Ovary (tissue), 3 donors: ENCODE measurements around the gene SOCS3.

Source experiments
- CTCF ChIP-seq, 3 donors: fragments of 450-650 bp in 2 of 3; fragments of 200-600 bp in 1 of 3; IDR thresholded peaks; one replicate each; pipeline versions ENCODE4 v1.5.1 to v1.8.0; 2016 to 2022; ENCODE audit warnings: antibody characterized with exemption in 3 of 3, mild to moderate bottlenecking in 1 of 3
- EP300 ChIP-seq: sonication (generic); formaldehyde crosslinking; IDR thresholded peaks from one replicate; pipeline ENCODE4 v1.6.1; 2017; ENCODE audit warnings: antibody characterized with exemption
- POLR2A ChIP-seq: fragments of 450-650 bp; IDR thresholded peaks from one replicate; pipeline ENCODE4 v1.6.1; 2017; ENCODE audit warnings: antibody characterized with exemption, mild to moderate bottlenecking, moderate library complexity
- donor health status: DM: no; HTN: no; CAD: no.

GRCh38 chr17:78345172-78345571 lies 14.7 kb downstream of the SOCS3 start:
- TF ChIP-seq CTCF (IDR thresholded peaks at IDR 0.05) (no peak), EP300 (no peak), POLR2A (no peak)
